SU-DHL-6 (cell line): ENCODE results near the gene CCN6.

ENCODE experiments used
- H2AFZ ChIP-seq: fragments of 200-600 bp; sonication (generic); 2 replicates; pipeline ENCODE4 v1.6.1; 2014; ENCODE audit warnings: low read depth, mild to moderate bottlenecking, moderate library complexity, mixed read lengths, antibody characterized with exemption, low read length; ENCODE audit not compliant: severe bottlenecking
- H3F3A ChIP-seq: fragments of 200-600 bp; shearing (Covaris generic); 2 replicates; pipeline ENCODE4 v1.6.0; 2016; ENCODE audit warnings: antibody characterized with exemption, mild to moderate bottlenecking; ENCODE audit not compliant: insufficient read depth
- H3K27ac ChIP-seq: fragments of 200-600 bp; sonication (generic); 2 replicates; pipeline ENCODE4 v1.5.1; 2016; ENCODE audit warnings: low read depth, mild to moderate bottlenecking, low read length, moderate library complexity, mixed read lengths
- H3K27me3 ChIP-seq: fragments of 200-600 bp; sonication (generic), shearing (Covaris generic); 2 replicates; pipeline ENCODE4 v1.6.0; 2014; ENCODE audit warnings: mild to moderate bottlenecking, low read length
- H3K36me3 ChIP-seq: fragments of 200-600 bp; sonication (generic); 2 replicates; pipeline ENCODE4 v1.6.1; 2014; ENCODE audit warnings: mild to moderate bottlenecking, low read length, mixed read lengths
- H3K4me2 ChIP-seq: fragments of 300-600, 200-600 bp; shearing (Covaris generic), sonication (generic); 2 replicates; pipeline ENCODE4 v1.6.0; 2014; ENCODE audit warnings: low read length, low read depth, mild to moderate bottlenecking; ENCODE audit not compliant: poor library complexity, severe bottlenecking
- H3K4me3 ChIP-seq: fragments of 200-600 bp; sonication (generic); 2 replicates; pipeline ENCODE4 v1.5.1; 2014; ENCODE audit warnings: antibody characterized with exemption, low read length, mild to moderate bottlenecking, mixed read lengths; ENCODE audit not compliant: insufficient read depth, poor library complexity, severe bottlenecking
- H3K79me2 ChIP-seq: fragments of 200-600 bp; sonication (generic); 2 replicates; pipeline ENCODE4 v1.6.1; 2014; ENCODE audit warnings: mild to moderate bottlenecking, low read length, moderate library complexity; ENCODE audit not compliant: insufficient read depth
- H3K9ac ChIP-seq: fragments of 200-600 bp; sonication (generic); 2 replicates; pipeline ENCODE4 v1.7.0; 2014; ENCODE audit warnings: mild to moderate bottlenecking, low read length
- H3K9me2 ChIP-seq: fragments of 200-600 bp; sonication (generic); replicated peaks from 2 replicates; pipeline ENCODE4 v1.6.1; 2014; ENCODE audit warnings: low read length; ENCODE audit not compliant: insufficient read depth
- H3K9me3 ChIP-seq: fragments of 200-600 bp; sonication (generic); 2 replicates; pipeline ENCODE4 v1.6.1; 2014; ENCODE audit warnings: low read length, mixed read lengths; ENCODE audit not compliant: insufficient read depth
- H4K20me1 ChIP-seq: fragments of 200-600 bp; sonication (generic); 2 replicates; pipeline ENCODE4 v1.6.1; 2014; ENCODE audit warnings: low read depth, mild to moderate bottlenecking, antibody characterized with exemption, low read length, moderate library complexity, mixed read lengths
- CTCF ChIP-seq: fragments of 200-600 bp; sonication (generic); IDR thresholded peaks from one replicate; pipeline ENCODE4 v1.5.1; 2017; ENCODE audit warnings: antibody characterized with exemption, mild to moderate bottlenecking, low read length, moderate library complexity; ENCODE audit not compliant: insufficient read depth, poor library complexity, severe bottlenecking
- EZH2phosphoT487 ChIP-seq: fragments of 200-600 bp; sonication (generic), shearing (Covaris generic); conservative IDR thresholded peaks from 2 replicates; pipeline ENCODE4 v1.6.1; 2018; ENCODE audit warnings: mild to moderate bottlenecking, antibody characterized with exemption, low read length, moderate library complexity, mixed read lengths

CCN6 gene

GRCh38 chr6:112106562-112106961 lies 52.7 kb downstream of the CCN6 start:
- H4K20me1 ChIP-seq, result no peaks in the 10 kb centered on the region
- no peak overlapping the region for H3K4me3 ChIP-seq
- no peak overlapping the region for H3K27ac ChIP-seq
- no peaks in the 10 kb centered on the region for H3K36me3 ChIP-seq
- no peak for TF ChIP-seq CTCF
- no peak overlapping the region for H3K9ac ChIP-seq
- no peaks in the 10 kb centered on the region for H3K79me2 ChIP-seq
- no peaks in the 10 kb centered on the region for H3F3A ChIP-seq
- no peaks in the 10 kb centered on the region for H3K9me2 ChIP-seq
- no peak overlapping the region for H2AFZ ChIP-seq
- H3K4me2 ChIP-seq, result no peak overlapping the region
- no peaks in the 10 kb centered on the region for H3K9me3 ChIP-seq
- H3K27me3 ChIP-seq, result no peaks in the 10 kb centered on the region

GRCh38 chr6:112109262-112109661 lies 55.4 kb downstream of the CCN6 start:
- Histone ChIP-seq H3F3A (no peaks in the 10 kb centered on the region), H3K9ac (no peak overlapping the region), H3K4me2 (no peak overlapping the region)

GRCh38 chr6:112113431-112113830 lies 59.5 kb downstream of the CCN6 start:
- H4K20me1 ChIP-seq, result no peaks in the 10 kb centered on the region
- no peak overlapping the region for H3K4me3 ChIP-seq
- TF ChIP-seq EZH2phosphoT487 (no peak), CTCF (no peak)
- no peak overlapping the region for H3K9ac ChIP-seq
- H3K79me2 ChIP-seq, result no peaks in the 10 kb centered on the region
- H3K27me3 ChIP-seq, result no peaks in the 10 kb centered on the region
- H2AFZ ChIP-seq, result no peak overlapping the region
- H3F3A ChIP-seq, result no peaks in the 10 kb centered on the region
- no peaks in the 10 kb centered on the region for H3K36me3 ChIP-seq
- H3K9me2 ChIP-seq, result no peaks in the 10 kb centered on the region
- no peaks in the 10 kb centered on the region for H3K9me3 ChIP-seq
- H3K27ac ChIP-seq, result no peak overlapping the region
- no peak overlapping the region for H3K4me2 ChIP-seq

More at GRCh38 chr6:112109262-112109661, 55.4 kb downstream of the CCN6 start:
- Histone ChIP-seq H3K27ac (no peak overlapping the region), H3K36me3 (no peaks in the 10 kb centered on the region), H3K9me3 (no peaks in the 10 kb centered on the region), H2AFZ (no peak overlapping the region), H3K9me2 (no peaks in the 10 kb centered on the region), H3K4me3 (no peak overlapping the region), H3K27me3 (no peaks in the 10 kb centered on the region), H3K79me2 (no peaks in the 10 kb centered on the region), H4K20me1 (no peaks in the 10 kb centered on the region)
- TF ChIP-seq CTCF, result no peak
- TF ChIP-seq EZH2phosphoT487, result no peak

- H3K9ac ChIP-seq, result no peak overlapping the region
- H3F3A ChIP-seq, result no peaks in the 10 kb centered on the region
- no peaks in the 10 kb centered on the region for H4K20me1 ChIP-seq
- H3K36me3 ChIP-seq, result no peaks in the 10 kb centered on the region
- no peaks in the 10 kb centered on the region for H3K79me2 ChIP-seq
- H3K4me3 ChIP-seq, result no peak overlapping the region
- H3K27ac ChIP-seq, result no peak overlapping the region
- no peaks in the 10 kb centered on the region for H3K27me3 ChIP-seq
- no peak overlapping the region for H3K4me2 ChIP-seq
- no peaks in the 10 kb centered on the region for H3K9me3 ChIP-seq
- H3K9me2 ChIP-seq, result no peaks in the 10 kb centered on the region
- TF ChIP-seq CTCF (no peak), EZH2phosphoT487 (no peak)
- no peak overlapping the region for H2AFZ ChIP-seq
These were observed 60.0 kb downstream of the CCN6 start for GRCh38 chr6:112113918-112114317.
